HepG2 (cell line): ENCODE data around the gene DPYD.

Experiments used
- ESRRA ChIP-seq: sonication (generic); formaldehyde crosslinking; IDR thresholded peaks from 2 replicates; pipeline ENCODE4 v1.5.1; 2020; ENCODE audit warnings: mild to moderate bottlenecking, low read depth, missing genetic modification reagents
- HNRNPH1 ChIP-seq: fragments of 200-400 bp; formaldehyde crosslinking; optimal IDR thresholded peaks from 2 replicates; pipeline ENCODE3; 2017; ENCODE audit warnings: mild to moderate bottlenecking, low read depth, low read length
- IKZF4 ChIP-seq: sonication (generic); formaldehyde crosslinking; IDR thresholded peaks from 2 replicates; pipeline ENCODE4 v1.5.1; 2020; ENCODE audit warnings: borderline replicate concordance, mild to moderate bottlenecking, low read depth, missing genetic modification reagents; ENCODE audit errors: not compliant biosample characterization
- JUND ChIP-seq: sonication (generic); formaldehyde crosslinking; IDR thresholded peaks from 2 replicates; pipeline ENCODE4 v1.8.0; 2022; ENCODE audit warnings: mild to moderate bottlenecking, missing genetic modification reagents
- MYC ChIP-seq: sonication (generic); formaldehyde crosslinking; IDR thresholded peaks from 2 replicates; pipeline ENCODE4 v1.9.0; 2021; ENCODE audit warnings: missing genetic modification reagents, borderline replicate concordance
- ZNF558 ChIP-seq: sonication (generic); formaldehyde crosslinking; IDR thresholded peaks from 2 replicates; pipeline ENCODE4 v1.9.0; 2022; ENCODE audit warnings: mild to moderate bottlenecking, missing genetic modification reagents, borderline replicate concordance
- ZNF775 ChIP-seq: sonication (generic); formaldehyde crosslinking; IDR thresholded peaks from 2 replicates; pipeline ENCODE4 v1.4.0; 2020; ENCODE audit warnings: missing genetic modification reagents, mild to moderate bottlenecking, moderate library complexity, borderline replicate concordance
- TF ChIP-seq, protein P1 (sequence below): sonication (generic); formaldehyde crosslinking; IDR thresholded peaks from 2 replicates; pipeline ENCODE4 v1.4.0; 2020; ENCODE audit warnings: missing genetic modification reagents
- TF ChIP-seq, protein P2 (sequence below): sonication (generic); formaldehyde crosslinking; IDR thresholded peaks from 2 replicates; pipeline ENCODE4 v1.5.0; 2020; ENCODE audit warnings: mild to moderate bottlenecking, missing genetic modification reagents
- TF ChIP-seq, protein P3 (sequence below): sonication (generic); formaldehyde crosslinking; IDR thresholded peaks from 2 replicates; pipeline ENCODE4 v1.5.0; 2020; ENCODE audit warnings: mild to moderate bottlenecking, missing genetic modification reagents, moderate library complexity

DNA sequence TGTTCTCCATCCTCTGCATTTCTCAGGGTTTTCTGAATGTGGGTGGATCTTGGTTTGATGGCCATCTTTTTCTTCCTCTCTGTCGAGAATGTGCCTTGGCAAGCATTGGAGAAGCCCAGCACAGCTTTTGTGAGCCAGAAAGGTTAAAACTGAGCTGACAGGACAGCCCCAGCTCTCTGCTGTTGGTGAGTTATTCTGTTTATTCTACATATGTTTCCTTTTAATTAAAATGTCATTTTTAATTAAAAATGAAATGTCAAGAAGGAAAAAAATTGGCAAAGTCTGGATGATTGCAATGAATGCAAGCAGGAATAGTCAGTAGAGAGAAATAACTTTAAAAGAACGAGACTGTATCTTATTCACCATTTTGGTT is 873.4 kb downstream of the DPYD start:
- TF ChIP-seq JUND (CRISPR knock-in tag), result no peak
- no peak for TF ChIP-seq ESRRA (CRISPR knock-in tag)
- no peak for TF ChIP-seq MYC (CRISPR knock-in tag)
- TF ChIP-seq, protein P1, sequence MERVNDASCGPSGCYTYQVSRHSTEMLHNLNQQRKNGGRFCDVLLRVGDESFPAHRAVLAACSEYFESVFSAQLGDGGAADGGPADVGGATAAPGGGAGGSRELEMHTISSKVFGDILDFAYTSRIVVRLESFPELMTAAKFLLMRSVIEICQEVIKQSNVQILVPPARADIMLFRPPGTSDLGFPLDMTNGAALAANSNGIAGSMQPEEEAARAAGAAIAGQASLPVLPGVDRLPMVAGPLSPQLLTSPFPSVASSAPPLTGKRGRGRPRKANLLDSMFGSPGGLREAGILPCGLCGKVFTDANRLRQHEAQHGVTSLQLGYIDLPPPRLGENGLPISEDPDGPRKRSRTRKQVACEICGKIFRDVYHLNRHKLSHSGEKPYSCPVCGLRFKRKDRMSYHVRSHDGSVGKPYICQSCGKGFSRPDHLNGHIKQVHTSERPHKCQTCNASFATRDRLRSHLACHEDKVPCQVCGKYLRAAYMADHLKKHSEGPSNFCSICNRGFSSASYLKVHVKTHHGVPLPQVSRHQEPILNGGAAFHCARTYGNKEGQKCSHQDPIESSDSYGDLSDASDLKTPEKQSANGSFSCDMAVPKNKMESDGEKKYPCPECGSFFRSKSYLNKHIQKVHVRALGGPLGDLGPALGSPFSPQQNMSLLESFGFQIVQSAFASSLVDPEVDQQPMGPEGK (CRISPR knock-in tag), result no peak
- no peak for TF ChIP-seq ZNF558 (CRISPR knock-in tag)
- TF ChIP-seq, protein P2, sequence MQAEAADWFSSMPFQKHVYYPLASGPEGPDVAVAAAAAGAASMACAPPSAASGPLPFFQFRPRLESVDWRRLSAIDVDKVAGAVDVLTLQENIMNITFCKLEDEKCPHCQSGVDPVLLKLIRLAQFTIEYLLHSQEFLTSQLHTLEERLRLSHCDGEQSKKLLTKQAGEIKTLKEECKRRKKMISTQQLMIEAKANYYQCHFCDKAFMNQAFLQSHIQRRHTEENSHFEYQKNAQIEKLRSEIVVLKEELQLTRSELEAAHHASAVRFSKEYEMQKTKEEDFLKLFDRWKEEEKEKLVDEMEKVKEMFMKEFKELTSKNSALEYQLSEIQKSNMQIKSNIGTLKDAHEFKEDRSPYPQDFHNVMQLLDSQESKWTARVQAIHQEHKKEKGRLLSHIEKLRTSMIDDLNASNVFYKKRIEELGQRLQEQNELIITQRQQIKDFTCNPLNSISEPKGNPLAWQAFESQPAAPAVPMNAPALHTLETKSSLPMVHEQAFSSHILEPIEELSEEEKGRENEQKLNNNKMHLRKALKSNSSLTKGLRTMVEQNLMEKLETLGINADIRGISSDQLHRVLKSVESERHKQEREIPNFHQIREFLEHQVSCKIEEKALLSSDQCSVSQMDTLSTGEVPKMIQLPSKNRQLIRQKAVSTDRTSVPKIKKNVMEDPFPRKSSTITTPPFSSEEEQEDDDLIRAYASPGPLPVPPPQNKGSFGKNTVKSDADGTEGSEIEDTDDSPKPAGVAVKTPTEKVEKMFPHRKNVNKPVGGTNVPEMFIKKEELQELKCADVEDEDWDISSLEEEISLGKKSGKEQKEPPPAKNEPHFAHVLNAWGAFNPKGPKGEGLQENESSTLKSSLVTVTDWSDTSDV (CRISPR knock-in tag), result no peak
- TF ChIP-seq, protein P3, sequence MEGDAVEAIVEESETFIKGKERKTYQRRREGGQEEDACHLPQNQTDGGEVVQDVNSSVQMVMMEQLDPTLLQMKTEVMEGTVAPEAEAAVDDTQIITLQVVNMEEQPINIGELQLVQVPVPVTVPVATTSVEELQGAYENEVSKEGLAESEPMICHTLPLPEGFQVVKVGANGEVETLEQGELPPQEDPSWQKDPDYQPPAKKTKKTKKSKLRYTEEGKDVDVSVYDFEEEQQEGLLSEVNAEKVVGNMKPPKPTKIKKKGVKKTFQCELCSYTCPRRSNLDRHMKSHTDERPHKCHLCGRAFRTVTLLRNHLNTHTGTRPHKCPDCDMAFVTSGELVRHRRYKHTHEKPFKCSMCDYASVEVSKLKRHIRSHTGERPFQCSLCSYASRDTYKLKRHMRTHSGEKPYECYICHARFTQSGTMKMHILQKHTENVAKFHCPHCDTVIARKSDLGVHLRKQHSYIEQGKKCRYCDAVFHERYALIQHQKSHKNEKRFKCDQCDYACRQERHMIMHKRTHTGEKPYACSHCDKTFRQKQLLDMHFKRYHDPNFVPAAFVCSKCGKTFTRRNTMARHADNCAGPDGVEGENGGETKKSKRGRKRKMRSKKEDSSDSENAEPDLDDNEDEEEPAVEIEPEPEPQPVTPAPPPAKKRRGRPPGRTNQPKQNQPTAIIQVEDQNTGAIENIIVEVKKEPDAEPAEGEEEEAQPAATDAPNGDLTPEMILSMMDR, result no peak
- TF ChIP-seq HNRNPH1, result no peak
- TF ChIP-seq ZNF775 (CRISPR knock-in tag), result no peak
- no peak for TF ChIP-seq IKZF4
